Osteoblast (primary cell): Measurements from ENCODE around the gene CROT. TPM values are rescaled to one million over a fixed set of nuclear protein-coding genes. Genes with fewer than 3 reads are reported as not detected.

Experiments used
- DNase-seq: peaks from one replicate; pipeline ENCODE4 v3.0.0; 2011; ENCODE audit warnings: low spot score, mixed read lengths; ENCODE audit not compliant: insufficient read length; ENCODE audit errors: missing footprints
- H2AFZ ChIP-seq: 2 replicates; pipeline ENCODE4 v1.6.0; 2011; ENCODE audit warnings: mild to moderate bottlenecking, low read length
- H3K27ac ChIP-seq: 2 replicates; pipeline ENCODE4 v1.5.1; 2011; ENCODE audit warnings: mild to moderate bottlenecking, low read depth, low read length, moderate library complexity
- H3K27me3 ChIP-seq: 2 replicates; pipeline ENCODE4 v1.6.0; 2012; ENCODE audit warnings: mild to moderate bottlenecking, control low read depth, inconsistent platforms, low read length, moderate library complexity; ENCODE audit not compliant: insufficient read depth
- H3K36me3 ChIP-seq: 2 replicates; pipeline ENCODE4 v1.5.1; 2011; ENCODE audit warnings: mild to moderate bottlenecking, low read length, control low read depth, moderate library complexity; ENCODE audit not compliant: insufficient read depth
- H3K4me1 ChIP-seq: 2 replicates; pipeline ENCODE4 v1.5.1; 2011; ENCODE audit warnings: mild to moderate bottlenecking, low read length, control low read depth, moderate library complexity; ENCODE audit not compliant: insufficient read depth
- H3K4me2 ChIP-seq: 2 replicates; pipeline ENCODE4 v1.6.0; 2011; ENCODE audit warnings: mild to moderate bottlenecking, low read length; ENCODE audit not compliant: insufficient read depth
- H3K4me3 ChIP-seq: fragments of 200-600 bp; sonication (generic); 3 replicates; pipeline ENCODE4 v1.5.1; 2012; ENCODE audit warnings: mild to moderate bottlenecking, low read length, inconsistent platforms; ENCODE audit not compliant: insufficient read depth
- H3K79me2 ChIP-seq: 2 replicates; pipeline ENCODE4 v1.6.0; 2012; ENCODE audit warnings: mild to moderate bottlenecking, low read length, control low read depth, inconsistent platforms; ENCODE audit not compliant: insufficient read depth
- H3K9me3 ChIP-seq: 2 replicates; pipeline ENCODE4 v1.5.1; 2011; ENCODE audit warnings: low read depth, low read length, control low read depth
- H4K20me1 ChIP-seq: 2 replicates; pipeline ENCODE4 v1.6.0; 2012; ENCODE audit warnings: mild to moderate bottlenecking, low read length, control low read depth; ENCODE audit not compliant: insufficient read depth
- CTCF ChIP-seq: IDR thresholded peaks from 2 replicates; pipeline ENCODE4 v1.5.1; 2011; ENCODE audit warnings: mild to moderate bottlenecking, low read depth, low read length, moderate library complexity; ENCODE audit errors: extremely low read depth
- total RNA-seq: library from RNA; depleted of rRNA; stranded (reverse); fragments of >200 nt; gene quantifications from 2 replicates; pipeline ENCODE4 v1.2.3, GENCODE V29; 2012

CROT gene
- total RNA-seq, 1 donor, result 14.8 TPM

- Histone ChIP-seq H2AFZ (no peak overlapping the region), H4K20me1 (no peaks in the 10 kb centered on the region), H3K4me1 (no peaks in the 10 kb centered on the region), H3K27me3 (no peaks in the 10 kb centered on the region), H3K4me2 (no peak overlapping the region), H3K4me3 (no peak overlapping the region), H3K36me3 (no peaks in the 10 kb centered on the region), H3K79me2 (no peaks in the 10 kb centered on the region), H3K9me3 (peaks cover 3% of the 10 kb centered on the region), H3K27ac (no peak overlapping the region)
- no peak for DNase-seq
- TF ChIP-seq CTCF, result no peak
These were observed 13.1 kb upstream of the CROT start for GRCh38 chr7:87332321-87332720.

GRCh38 chr7:87336136-87336535 lies 9.3 kb upstream of the CROT start:
- no peak for TF ChIP-seq CTCF

GRCh38 chr7:87337331-87337730 lies 8.1 kb upstream of the CROT start:
- no peak overlapping the region for H3K27ac ChIP-seq
- H3K4me3 ChIP-seq, result no peak overlapping the region
- H3K36me3 ChIP-seq, result no peaks in the 10 kb centered on the region
- H3K9me3 ChIP-seq, result no peaks in the 10 kb centered on the region
- H2AFZ ChIP-seq, result no peak overlapping the region
- H4K20me1 ChIP-seq, result no peaks in the 10 kb centered on the region
- H3K79me2 ChIP-seq, result no peaks in the 10 kb centered on the region
- H3K4me1 ChIP-seq, result no peaks in the 10 kb centered on the region
- TF ChIP-seq CTCF, result no peak
- no peak for DNase-seq
- H3K4me2 ChIP-seq, result no peak overlapping the region
- H3K27me3 ChIP-seq, result no peaks in the 10 kb centered on the region

More at GRCh38 chr7:87336136-87336535, 9.3 kb upstream of the CROT start:
- H3K4me3 ChIP-seq, result no peak overlapping the region
- no peaks in the 10 kb centered on the region for H3K79me2 ChIP-seq
- no peaks in the 10 kb centered on the region for H4K20me1 ChIP-seq
- no peak overlapping the region for H3K27ac ChIP-seq
- no peak for DNase-seq
- no peak overlapping the region for H3K4me2 ChIP-seq
- no peak overlapping the region for H2AFZ ChIP-seq
- H3K9me3 ChIP-seq, result no peaks in the 10 kb centered on the region
- no peaks in the 10 kb centered on the region for H3K27me3 ChIP-seq
- no peaks in the 10 kb centered on the region for H3K36me3 ChIP-seq
- H3K4me1 ChIP-seq, result no peaks in the 10 kb centered on the region

GRCh38 chr7:87339373-87339897 lies 6.0 kb upstream of the CROT start:
- H4K20me1 ChIP-seq, result no peaks in the 10 kb centered on the region
- no peaks in the 10 kb centered on the region for H3K9me3 ChIP-seq
- no peaks in the 10 kb centered on the region for H3K27me3 ChIP-seq
- H3K36me3 ChIP-seq, result no peaks in the 10 kb centered on the region
- peaks cover 4% of the 10 kb centered on the region for H3K79me2 ChIP-seq
- DNase-seq, result no peak
- no peak overlapping the region for H2AFZ ChIP-seq
- H3K4me3 ChIP-seq, result no peak overlapping the region
- no peak overlapping the region for H3K4me2 ChIP-seq
- no peak overlapping the region for H3K27ac ChIP-seq
- no peak for TF ChIP-seq CTCF
- peaks cover 13% of the 10 kb centered on the region for H3K4me1 ChIP-seq
